Dedifferentiated amniotic fluid mesenchymal stem cell (primary cell): ENCODE results near the gene CENPX.

Experiments
- DNase-seq: peaks from one replicate; pipeline ENCODE4 v3.0.0-alpha.2; 2016; ENCODE audit errors: extremely low spot score

CENPX gene

GRCh38 chr17:82055023-82055964, 32.6 kb upstream of the CENPX start:
- DNase-seq, result no peak

- DNase-seq, result no peak
Observed at GRCh38 chr17:82054351-82055022, 31.8 kb upstream of the CENPX start.

- DNase-seq, result no peak
Observed at GRCh38 chr17:82053556-82054263, 31.0 kb upstream of the CENPX start.

- DNase-seq, result no peak
Observed at GRCh38 chr17:82053130-82053529, 30.5 kb upstream of the CENPX start.

GRCh38 chr17:82052638-82053059, 30.0 kb upstream of the CENPX start:
- no peak for DNase-seq

- no peak for DNase-seq
Observed at GRCh38 chr17:82051776-82052637, 29.3 kb upstream of the CENPX start, which contains the start of the genes GPS1 and RFNG. TSS of gene GPS1 (plus strand) at chr17:82051898. CDS start at chr17:82051932, 34 bp downstream. TSS of gene RFNG (minus strand) at chr17:82051811. CDS start at chr17:82051766, 45 bp downstream.

- DNase-seq, result no peak
Observed at GRCh38 chr17:82050761-82051641, 28.3 kb upstream of the CENPX start.

- no peak for DNase-seq
Observed at GRCh38 chr17:82050152-82050760, 27.6 kb upstream of the CENPX start.

GRCh38 chr17:82049521-82049971, 26.9 kb upstream of the CENPX start:
- no peak for DNase-seq

- no peak for DNase-seq
Observed at GRCh38 chr17:82049106-82049505, 26.4 kb upstream of the CENPX start.

- no peak for DNase-seq
Observed at GRCh38 chr17:82048571-82048971, 25.9 kb upstream of the CENPX start.

GRCh38 chr17:82047914-82048570, 25.4 kb upstream of the CENPX start:
- no peak for DNase-seq

GRCh38 chr17:82047379-82047778, 24.7 kb upstream of the CENPX start:
- no peak for DNase-seq

- no peak for DNase-seq
Observed at GRCh38 chr17:82046903-82047302, 24.2 kb upstream of the CENPX start.

GRCh38 chr17:82045936-82046484, 23.3 kb upstream of the CENPX start:
- no peak for DNase-seq

- DNase-seq, result no peak
Observed at GRCh38 chr17:82043507-82043906, 20.8 kb upstream of the CENPX start.

- DNase-seq, result no peak
Observed at GRCh38 chr17:82042649-82043048, 20.0 kb upstream of the CENPX start.

GRCh38 chr17:82041144-82041814, 18.6 kb upstream of the CENPX start:
- no peak for DNase-seq
